A673 (cell line): ENCODE results near the gene SYTL4. TPM values are rescaled to one million over a fixed set of nuclear protein-coding genes. Genes with fewer than 3 reads are reported as not detected.

Experiments used
- BruUV-seq: library from RNA; stranded (reverse); fragments of 400-500 nt; replicated peaks from 2 replicates; lab custom pipeline; 2021; lab: Mats Ljungman, UMichigan
- CTCF ChIA-PET: fragments of 300-600 bp; sonication (Branson Sonifier 250); formaldehyde crosslinking; loops from one replicate; lab custom pipeline; 2022; ENCODE audit warnings: antibody characterized with exemption; lab: Charles Lee
- POLR2A ChIA-PET: fragments of 300-600 bp; sonication (Branson Sonifier 250); formaldehyde crosslinking; loops from one replicate; lab custom pipeline; 2022; ENCODE audit warnings: antibody characterized with exemption; ENCODE audit not compliant: low non-redundant PET; lab: Charles Lee
- DNase-seq: peaks from one replicate; pipeline ENCODE4 v3.0.0-alpha.2; 2015; ENCODE audit warnings: low spot score
- H3K27ac ChIP-seq: fragments of 200-600 bp; sonication (generic); 2 replicates; pipeline ENCODE4 v1.5.1; 2016; ENCODE audit warnings: mixed run types, low read depth, mild to moderate bottlenecking, mixed read lengths, antibody characterized with exemption, low read length; ENCODE audit not compliant: poor library complexity, severe bottlenecking
- H3K27me3 ChIP-seq: fragments of 200-600 bp; sonication (generic); replicated peaks from 2 replicates; pipeline ENCODE4 v1.6.1; 2017; ENCODE audit warnings: mixed run types, low read depth, mild to moderate bottlenecking, mixed read lengths, antibody characterized with exemption, low read length; ENCODE audit not compliant: insufficient read depth, poor library complexity
- H3K36me3 ChIP-seq: fragments of 200-600 bp; sonication (generic); 2 replicates; pipeline ENCODE4 v1.6.1; 2016; ENCODE audit warnings: mixed run types, mild to moderate bottlenecking, mixed read lengths, antibody characterized with exemption, low read length; ENCODE audit not compliant: insufficient read depth, poor library complexity, severe bottlenecking
- H3K4me1 ChIP-seq: fragments of 200-600 bp; sonication (generic); 2 replicates; pipeline ENCODE4 v1.6.1; 2017; ENCODE audit warnings: mixed run types, mild to moderate bottlenecking, mixed read lengths, antibody characterized with exemption, low read length; ENCODE audit not compliant: insufficient read depth, poor library complexity, severe bottlenecking
- H3K4me3 ChIP-seq: fragments of 200-600 bp; sonication (generic); 2 replicates; pipeline ENCODE4 v1.5.1; 2016; ENCODE audit warnings: low read depth, mixed run types, mild to moderate bottlenecking, mixed read lengths, low read length; ENCODE audit not compliant: poor library complexity, severe bottlenecking
- H3K9me3 ChIP-seq: fragments of 200-600 bp; sonication (generic); 2 replicates; pipeline ENCODE4 v1.6.1; 2016; ENCODE audit warnings: mixed run types, low read depth, mild to moderate bottlenecking, mixed read lengths, antibody characterized with exemption, low read length; ENCODE audit not compliant: poor library complexity, severe bottlenecking
- EZH2 ChIP-seq: fragments of 200-600 bp; sonication (generic); IDR thresholded peaks from 2 replicates; pipeline ENCODE4 v1.6.1; 2017; ENCODE audit warnings: borderline replicate concordance, low read depth, mild to moderate bottlenecking, mixed read lengths, antibody characterized with exemption, low read length; ENCODE audit not compliant: poor library complexity, severe bottlenecking
- intact Hi-C: fragments of 100-400 bp; cut with micrococcal nuclease; formaldehyde crosslinking; loops from one replicate; pipeline ENCODE4 v1.10.0; 2022; ENCODE audit not compliant: unreplicated experiment
- total RNA-seq: library from RNA; stranded (reverse); gene quantifications from 2 replicates; pipeline ENCODE4 v1.2.3, GENCODE V29; 2021
- TF ChIP-seq, protein P1 (sequence below): fragments of 300-800, 200-600 bp; sonication (generic); conservative IDR thresholded peaks from 2 replicates; pipeline ENCODE4 v1.5.1; 2017; ENCODE audit warnings: low read depth, mild to moderate bottlenecking, antibody characterized with exemption, low read length, moderate library complexity, mixed read lengths

The SYTL4 gene
- total RNA-seq, 1 experiment from 2014 or later = 2.3 TPM

DNA sequence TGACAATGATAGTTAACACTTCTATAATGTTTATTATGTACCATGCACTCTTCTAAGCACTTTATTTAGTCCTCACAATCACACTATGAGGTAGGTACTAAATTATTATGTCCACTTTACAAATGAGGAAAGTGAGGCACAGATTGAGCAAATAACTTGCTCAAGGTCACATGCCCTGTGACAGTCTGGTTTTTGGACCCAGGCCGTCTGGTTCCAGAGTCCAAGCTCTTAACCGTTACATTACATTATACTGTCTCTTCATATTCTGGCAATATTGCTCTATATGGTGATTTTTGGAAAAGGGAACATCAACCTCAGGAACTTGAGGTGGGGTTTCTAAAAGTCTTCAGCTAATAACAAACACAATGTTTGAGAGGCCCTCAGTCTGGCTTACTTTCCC lies 12.8 kb downstream of the SYTL4 start:
- BruUV-seq = no TSS peak
- ChIA-PET POLR2A (no interaction called here), CTCF (no interaction called here)
- intact Hi-C loops = loop anchor here (10.0 kb wide), 1 partner anchor 64 kb away; no protein-coding TSS in a partner anchor
- no peak for DNase-seq
- Histone ChIP-seq H3K27ac (no peak overlapping the region), H3K36me3 (no peaks in the 10 kb centered on the region), H3K27me3 (peaks cover 6% of the 10 kb centered on the region), H3K4me3 (no peak overlapping the region), H3K9me3 (no peaks in the 10 kb centered on the region), H3K4me1 (no peaks in the 10 kb centered on the region)
- TF ChIP-seq, protein P1, sequence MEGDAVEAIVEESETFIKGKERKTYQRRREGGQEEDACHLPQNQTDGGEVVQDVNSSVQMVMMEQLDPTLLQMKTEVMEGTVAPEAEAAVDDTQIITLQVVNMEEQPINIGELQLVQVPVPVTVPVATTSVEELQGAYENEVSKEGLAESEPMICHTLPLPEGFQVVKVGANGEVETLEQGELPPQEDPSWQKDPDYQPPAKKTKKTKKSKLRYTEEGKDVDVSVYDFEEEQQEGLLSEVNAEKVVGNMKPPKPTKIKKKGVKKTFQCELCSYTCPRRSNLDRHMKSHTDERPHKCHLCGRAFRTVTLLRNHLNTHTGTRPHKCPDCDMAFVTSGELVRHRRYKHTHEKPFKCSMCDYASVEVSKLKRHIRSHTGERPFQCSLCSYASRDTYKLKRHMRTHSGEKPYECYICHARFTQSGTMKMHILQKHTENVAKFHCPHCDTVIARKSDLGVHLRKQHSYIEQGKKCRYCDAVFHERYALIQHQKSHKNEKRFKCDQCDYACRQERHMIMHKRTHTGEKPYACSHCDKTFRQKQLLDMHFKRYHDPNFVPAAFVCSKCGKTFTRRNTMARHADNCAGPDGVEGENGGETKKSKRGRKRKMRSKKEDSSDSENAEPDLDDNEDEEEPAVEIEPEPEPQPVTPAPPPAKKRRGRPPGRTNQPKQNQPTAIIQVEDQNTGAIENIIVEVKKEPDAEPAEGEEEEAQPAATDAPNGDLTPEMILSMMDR = no peak
- TF ChIP-seq EZH2 = no peak

DNA sequence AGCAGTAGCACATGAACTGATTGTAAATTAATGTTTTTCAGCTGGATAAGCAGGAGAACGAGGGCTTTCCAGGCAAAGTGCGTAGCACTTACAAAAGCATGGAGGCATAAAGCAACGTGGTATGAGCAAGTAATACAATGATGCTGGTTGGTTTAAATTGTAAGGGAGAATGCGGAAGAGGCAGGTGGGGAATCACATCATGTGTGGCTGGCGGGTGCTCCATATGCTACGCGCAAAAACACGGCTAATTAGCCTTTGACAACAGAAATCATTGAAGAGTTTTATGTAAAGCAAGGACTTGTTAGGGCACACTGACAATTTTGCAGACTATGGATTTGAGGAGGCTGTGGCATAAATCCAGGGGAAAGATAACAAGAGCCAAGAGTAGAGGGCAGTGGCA lies 14.6 kb downstream of the SYTL4 start:
- DNase-seq = no peak
- Histone ChIP-seq H3K36me3 (no peaks in the 10 kb centered on the region), H3K4me3 (no peak overlapping the region), H3K4me1 (no peaks in the 10 kb centered on the region), H3K27me3 (peaks cover 6% of the 10 kb centered on the region), H3K27ac (no peak overlapping the region), H3K9me3 (no peaks in the 10 kb centered on the region)
- intact Hi-C loops = loop anchor here (10.0 kb wide), 1 partner anchor 63 kb away; no protein-coding TSS in a partner anchor
- no peak for TF ChIP-seq EZH2
- TF ChIP-seq, protein P1 = no peak
- ChIA-PET POLR2A (interaction anchor here (0.7 kb wide), 1 partner anchor 65 kb away, joined by 5 read pairs; no protein-coding TSS in a partner anchor), CTCF (interaction anchor here (1.6 kb wide), 1 partner anchor 51 kb away, joined by 4 read pairs; no protein-coding TSS in a partner anchor)
- BruUV-seq = no TSS peak

DNA sequence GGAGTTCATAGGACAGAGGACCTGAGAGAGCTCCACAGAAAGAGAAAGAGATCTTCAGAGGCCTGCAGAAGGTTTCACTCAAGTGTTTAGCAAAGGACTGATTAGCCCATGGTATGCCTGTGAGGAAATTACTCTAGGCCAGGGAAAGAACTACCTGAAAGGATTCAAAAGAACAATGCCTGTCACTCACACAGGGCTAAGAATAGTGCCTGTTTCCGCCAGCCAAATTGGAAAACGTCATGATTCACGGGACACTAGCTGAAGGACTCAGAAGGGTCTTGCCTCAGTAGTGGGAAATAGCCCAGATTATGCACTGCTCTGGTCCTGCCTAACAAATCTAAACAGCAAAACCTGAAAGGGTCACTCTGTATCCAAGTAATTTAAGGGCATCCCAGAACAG lies 21.1 kb downstream of the SYTL4 start:
- H3K36me3 ChIP-seq = no peaks in the 10 kb centered on the region
- no peak for DNase-seq
- H3K9me3 ChIP-seq = no peaks in the 10 kb centered on the region
- H3K27ac ChIP-seq = no peak overlapping the region
- BruUV-seq = no TSS peak
- H3K27me3 ChIP-seq = no peaks in the 10 kb centered on the region
- ChIA-PET CTCF (no interaction called here), POLR2A (no interaction called here)
- H3K4me3 ChIP-seq = no peak overlapping the region
- intact Hi-C loops = loop anchor here (10.0 kb wide), 1 partner anchor 56 kb away; no protein-coding TSS in a partner anchor
- no peaks in the 10 kb centered on the region for H3K4me1 ChIP-seq
- TF ChIP-seq, protein P1 = no peak
- TF ChIP-seq EZH2 = no peak
